Esophagus (tissue), 2 donors: ENCODE measurements around the gene TXNRD2. TPM values are rescaled to one million over a fixed set of nuclear protein-coding genes. Genes with fewer than 3 reads are reported as not detected.
"Not testable (repeated sequence)": the region's sequence is repeated elsewhere in the genome, so short reads cannot be mapped to it uniquely, and the experiment has no call there.

Experiments used
- H3K27ac ChIP-seq, 2 donors: one replicate each; pipeline ENCODE4 v1.5.1; 2013; ENCODE audit warnings: low read depth in 2 of 2, mild to moderate bottlenecking in 2 of 2, inconsistent platforms in 1 of 2, low read length in 1 of 2, moderate library complexity in 1 of 2
- H3K27me3 ChIP-seq, 2 donors: one replicate each; pipeline ENCODE4 v1.6.1; 2013; ENCODE audit warnings: low read length in 2 of 2, control low read depth in 1 of 2, mild to moderate bottlenecking in 1 of 2; ENCODE audit not compliant: insufficient read depth in 2 of 2, control insufficient read depth in 1 of 2
- H3K36me3 ChIP-seq, 2 donors: one replicate each; pipeline ENCODE4 v1.6.1; 2013; ENCODE audit warnings: low read length in 1 of 2; ENCODE audit not compliant: control insufficient read depth in 2 of 2, insufficient read depth in 2 of 2
- H3K4me1 ChIP-seq, 2 donors: one replicate each; pipeline ENCODE4 v1.6.1; 2013; ENCODE audit warnings: low read length in 1 of 2; ENCODE audit not compliant: control insufficient read depth in 2 of 2, insufficient read depth in 2 of 2
- H3K4me3 ChIP-seq, 2 donors: one replicate each; pipeline ENCODE4 v1.5.1; 2013; ENCODE audit warnings: low read length in 2 of 2, mild to moderate bottlenecking in 2 of 2, low read depth in 1 of 2, moderate library complexity in 1 of 2
- H3K9me3 ChIP-seq, 2 donors: one replicate each; pipeline ENCODE4 v1.6.1; 2013; ENCODE audit warnings: mild to moderate bottlenecking in 2 of 2, low read depth in 1 of 2, low read length in 1 of 2, moderate library complexity in 1 of 2; ENCODE audit not compliant: control insufficient read depth in 2 of 2, insufficient read depth in 1 of 2
- WGBS, 2 donors: extraction: QIAGEN DNeasy Blood & Tissue Kit; methylation state at CpG; one replicate each; pipeline ENCODE4 v1.1.7; 2013; 5-methylcytosine and 5-hydroxymethylcytosine counted together
- polyA plus RNA-seq, 2 donors: library from polyadenylated mRNA; stranded (reverse); fragments of 200-250 nt; gene quantifications; one replicate each; pipeline ENCODE4 v1.2.3, GENCODE V29; 2013
- donor health status: healthy with polysubstance abuse.
- donor health status: Bipolar disorder and iron deficiency.

The TXNRD2 gene
- polyA plus RNA-seq, 2 donors = 9.6 to 20.6 TPM

DNA sequence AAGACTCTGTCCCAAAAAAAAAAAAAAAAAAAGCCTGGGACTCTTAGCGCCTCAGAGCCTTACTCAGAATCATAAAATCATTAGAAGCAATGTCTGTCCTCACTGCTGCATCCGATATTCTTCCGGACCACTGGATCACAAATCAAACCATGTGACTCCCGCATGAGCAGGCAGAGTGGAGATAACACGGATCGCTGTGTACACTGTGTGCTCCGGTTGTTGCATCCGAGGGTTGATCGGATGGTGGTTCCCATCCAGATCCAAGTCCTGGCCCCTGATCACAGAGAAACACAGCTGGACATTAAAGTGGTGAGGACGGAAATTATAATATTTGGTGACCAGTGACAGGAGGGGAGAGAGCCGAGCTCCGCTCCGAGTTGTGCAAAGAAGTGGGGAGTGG, 9.7 kb upstream of the TXNRD2 start:
- Histone ChIP-seq H3K27me3 (no peaks in the 10 kb centered on the region), H3K27ac (no peak overlapping the region), H3K4me3 (no peak overlapping the region), H3K9me3 (no peaks in the 10 kb centered on the region), H3K4me1 (peaks cover 4 to 14% of the 10 kb centered on the region in 2 donors), H3K36me3 (no peaks in the 10 kb centered on the region)
- WGBS, 2 donors = 87 to 92% methylated on average over 13 of the region's 13 CpGs

DNA sequence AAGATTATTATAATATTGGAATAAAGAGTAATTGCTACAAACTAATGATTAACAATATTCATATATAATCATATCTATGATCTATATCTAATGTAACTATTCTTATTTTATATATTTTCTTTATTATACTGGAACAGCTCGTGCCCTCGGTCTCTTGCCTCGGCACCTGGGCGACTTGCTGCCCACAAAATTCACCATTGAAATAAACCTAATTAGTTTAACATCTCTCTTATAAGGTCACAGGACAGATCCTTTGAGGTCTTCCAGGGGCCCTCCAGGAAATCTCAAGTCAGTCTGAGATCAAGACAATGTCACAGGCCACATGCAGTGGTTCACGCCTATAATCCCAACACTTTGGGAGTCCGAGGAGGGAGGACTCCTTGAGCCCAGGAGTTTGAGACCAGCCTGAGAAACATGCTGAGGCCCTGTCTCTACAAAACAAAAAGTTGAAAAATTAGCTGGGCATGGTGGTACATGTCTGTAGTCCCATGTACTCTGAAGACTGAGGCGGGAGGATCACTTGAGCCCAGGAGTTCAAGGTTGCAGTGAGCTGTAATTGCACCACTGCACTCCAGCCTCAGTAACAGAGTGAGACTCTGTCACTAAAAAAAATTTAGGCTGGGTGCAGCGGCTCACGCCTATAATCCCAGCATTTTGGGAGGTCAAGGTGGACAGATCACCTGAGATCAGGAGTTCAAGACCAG, 6.6 kb upstream of the TXNRD2 start:
- Histone ChIP-seq H3K27ac (no peak overlapping the region), H3K4me3 (no peak overlapping the region), H3K36me3 (no peaks in the 10 kb centered on the region), H3K27me3 (no peaks in the 10 kb centered on the region), H3K4me1 (peaks cover 2% of the 10 kb centered on the region in 2 donors), H3K9me3 (no peaks in the 10 kb centered on the region)
- WGBS, 2 donors = 73 to 81% methylated on average over 9 of the region's 9 CpGs

DNA sequence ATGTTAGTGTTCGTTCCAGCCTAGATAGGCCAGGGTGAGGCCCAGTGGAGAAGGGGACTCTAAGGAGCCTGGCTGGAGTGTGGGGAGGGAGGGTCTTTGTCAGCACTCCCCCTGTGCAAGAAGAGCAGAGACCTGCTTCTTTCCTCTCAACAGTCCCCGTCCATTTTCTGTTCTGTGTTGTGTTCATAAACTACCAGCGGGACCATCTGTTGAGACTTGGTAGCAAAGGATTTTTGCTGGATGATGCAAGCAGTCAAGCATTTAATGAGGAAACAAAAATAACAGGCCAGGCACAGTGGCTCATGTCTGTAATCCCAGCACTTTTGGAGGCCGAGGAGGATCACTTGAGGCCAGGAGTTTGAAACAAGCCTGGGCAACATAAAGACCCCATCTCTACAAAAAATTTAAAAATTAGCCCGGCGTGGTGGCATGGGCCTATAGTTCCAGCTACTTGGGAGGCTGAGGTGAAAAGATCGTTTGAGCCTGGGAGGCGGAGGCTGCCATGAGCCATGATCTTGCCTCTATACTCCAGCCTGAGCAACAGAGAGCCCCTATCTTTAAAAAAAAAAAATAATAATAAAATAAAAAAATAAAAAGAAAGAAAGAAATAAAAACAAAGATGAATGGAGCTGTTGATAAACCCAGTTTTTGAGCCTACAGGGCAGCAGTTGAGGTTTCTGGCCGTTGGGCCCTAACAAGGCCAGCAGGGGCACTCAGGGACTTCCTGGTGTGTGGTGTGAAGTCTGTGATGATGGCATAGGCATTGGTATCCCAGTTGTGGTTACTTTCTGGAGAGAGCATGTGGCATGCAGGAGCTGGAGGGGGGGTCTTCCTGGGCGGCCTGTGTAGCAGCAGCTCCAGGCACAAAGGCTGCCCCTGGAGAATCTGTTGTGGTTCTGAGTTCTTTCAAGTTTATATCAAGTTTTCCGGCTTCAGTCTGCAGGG, 1.7 kb upstream of the TXNRD2 start:
- no peaks in the 10 kb centered on the region for H3K36me3 ChIP-seq
- 55 to 57% methylated on average over 11 of the region's 11 CpGs for WGBS, 2 donors
- no peaks in the 10 kb centered on the region for H3K9me3 ChIP-seq
- H3K4me3 ChIP-seq = peak overlapping the region; percentile 79 to 90
- peak overlapping the region; percentile 90 to 94 for H3K27ac ChIP-seq
- H3K27me3 ChIP-seq = no peaks in the 10 kb centered on the region
- peaks cover 0 to 17% of the 10 kb centered on the region in 2 donors for H3K4me1 ChIP-seq

DNA sequence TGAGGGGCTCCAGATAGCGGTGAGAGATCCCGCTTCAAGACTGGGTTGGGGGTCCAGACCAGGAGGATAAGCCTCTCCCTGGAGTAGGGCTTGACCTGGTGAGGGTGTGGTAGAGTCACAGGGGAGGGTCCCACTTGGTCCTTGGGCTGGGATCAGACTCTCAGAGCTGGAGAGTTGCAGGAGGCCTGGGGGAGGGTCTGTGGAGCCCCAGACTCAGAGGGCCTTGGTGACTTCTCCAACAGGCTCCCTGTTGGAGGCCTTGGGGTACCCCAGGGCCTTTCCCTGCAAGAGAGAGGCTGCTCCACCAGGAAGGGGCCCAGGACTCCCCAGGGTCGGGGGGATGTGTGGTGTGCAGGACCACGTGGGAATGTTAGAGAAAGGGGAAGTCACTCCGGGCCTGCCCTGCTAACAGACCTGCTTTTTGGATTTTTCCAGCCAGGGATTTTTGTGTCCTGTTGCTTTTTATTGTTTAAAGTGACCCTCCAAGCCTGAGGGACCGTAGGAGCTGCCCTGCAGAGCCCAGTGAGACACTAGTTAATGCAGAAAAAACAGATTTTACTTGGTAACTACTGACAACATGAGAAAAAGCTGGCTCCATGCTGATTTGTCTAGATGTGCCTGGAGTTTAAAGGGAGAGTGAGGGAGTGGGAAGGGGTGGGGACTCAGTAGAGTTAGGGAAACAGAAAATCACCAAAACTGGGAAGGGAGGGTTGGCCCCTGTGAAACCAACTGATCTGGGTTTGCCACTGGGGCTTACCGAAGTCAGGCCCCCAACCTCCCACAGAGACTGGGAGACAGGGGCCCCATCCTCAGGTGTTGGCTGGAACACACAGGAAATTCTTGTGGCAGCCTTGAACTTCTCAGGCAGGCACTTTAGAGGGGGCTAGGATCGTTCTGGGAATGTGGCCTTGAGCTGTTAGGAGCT, 801 bp upstream of the TXNRD2 start:
- WGBS, 2 donors = 2 to 9% methylated on average over 8 of the region's 8 CpGs
- Histone ChIP-seq H3K27ac (peak overlapping the region; percentile 90 to 94), H3K27me3 (no peaks in the 10 kb centered on the region), H3K9me3 (no peaks in the 10 kb centered on the region), H3K4me3 (peak overlapping the region; percentile 79 to 90), H3K4me1 (peaks cover 0 to 17% of the 10 kb centered on the region in 2 donors), H3K36me3 (no peaks in the 10 kb centered on the region)

DNA sequence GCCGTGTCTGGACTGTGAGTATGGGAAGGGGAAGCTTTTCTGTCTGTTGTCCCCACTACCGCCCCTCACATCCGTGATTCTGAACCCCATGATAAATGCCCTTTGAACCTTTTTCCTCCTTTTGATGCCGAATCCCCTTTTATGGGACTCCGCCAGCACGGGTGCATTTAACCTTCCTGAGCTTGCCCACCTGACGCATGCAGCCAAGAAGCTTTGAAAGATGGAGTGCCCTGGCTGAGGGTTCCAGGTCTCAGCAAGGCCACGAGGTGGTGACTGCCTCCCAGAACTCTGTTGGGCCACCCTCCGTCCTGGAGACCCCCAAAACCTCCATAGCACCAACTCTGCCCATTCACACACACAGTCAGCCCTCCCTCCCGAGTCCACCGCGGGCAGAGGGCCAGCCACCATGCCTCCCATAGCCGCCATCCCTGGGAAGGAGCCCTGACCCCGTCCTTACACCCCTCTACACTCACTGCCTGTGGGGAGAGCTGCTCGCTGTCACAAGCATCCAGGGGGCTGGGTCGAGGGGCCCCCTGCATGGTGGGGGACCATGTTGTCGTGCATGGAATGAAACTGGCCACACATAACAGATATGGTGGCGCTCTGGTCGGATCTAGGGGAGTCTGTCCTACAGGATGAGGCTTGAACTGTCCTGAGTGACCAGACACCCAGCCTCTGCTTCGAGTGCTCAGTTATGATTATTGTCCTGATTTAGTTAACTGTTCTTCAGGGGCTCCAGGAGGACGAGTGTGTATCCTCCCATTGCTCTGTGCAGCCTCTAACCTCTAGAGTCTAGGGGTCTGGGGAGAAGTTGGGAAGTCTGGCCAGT, 868 bp downstream of the TXNRD2 start:
- Histone ChIP-seq H3K4me3 (peak overlapping the region; percentile 79 to 90), H3K27me3 (no peaks in the 10 kb centered on the region), H3K27ac (peak overlapping the region; percentile 90 to 94), H3K36me3 (no peaks in the 10 kb centered on the region), H3K4me1 (peaks cover 0 to 17% of the 10 kb centered on the region in 2 donors), H3K9me3 (peaks cover 0 to 4% of the 10 kb centered on the region in 2 donors)
- 72 to 76% methylated on average over 21 of the region's 21 CpGs for WGBS, 2 donors

DNA sequence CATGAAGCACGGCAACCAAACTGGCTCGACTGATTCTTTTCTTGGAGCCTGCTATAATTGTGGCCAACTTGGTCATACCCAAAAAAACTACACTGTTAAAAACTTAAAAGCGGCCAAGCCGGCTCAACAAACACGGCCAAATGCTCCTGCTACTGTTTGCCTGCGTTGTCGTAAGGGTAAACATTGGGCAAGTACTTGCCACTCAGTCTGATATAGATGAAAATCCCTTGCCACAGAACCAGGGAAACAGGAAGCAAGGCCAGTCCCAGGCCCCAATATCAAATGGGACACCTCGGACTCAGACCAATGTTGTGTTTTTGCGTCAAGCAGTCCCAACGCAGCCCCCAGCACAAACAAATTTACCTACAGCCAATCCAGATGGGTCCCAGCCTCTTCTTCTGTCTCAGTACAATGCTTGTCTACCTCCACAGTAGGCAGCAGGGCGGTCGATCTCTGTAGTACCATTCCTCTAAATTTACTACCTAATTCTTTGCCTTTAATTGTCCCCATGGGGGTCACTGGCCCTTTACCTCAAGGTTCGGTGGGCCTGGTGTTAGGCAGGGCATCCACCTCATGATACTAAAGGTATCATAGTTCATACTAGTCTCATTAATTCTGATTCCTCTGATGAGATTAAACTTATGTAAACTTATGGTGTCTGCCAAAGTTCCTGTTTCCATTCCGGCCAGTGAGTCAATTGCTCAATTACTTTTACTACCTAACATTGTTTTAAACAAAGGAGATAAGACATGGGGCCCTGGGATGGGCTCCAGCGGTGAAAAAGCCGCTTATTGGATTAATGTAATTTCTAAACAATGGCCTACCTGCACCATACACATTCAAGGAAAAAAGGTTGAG, 3.8 kb downstream of the TXNRD2 start:
- Histone ChIP-seq H3K4me3 (no peak overlapping the region), H3K9me3 (peaks cover 0 to 5% of the 10 kb centered on the region in 2 donors), H3K36me3 (no peaks in the 10 kb centered on the region), H3K27me3 (no peaks in the 10 kb centered on the region), H3K4me1 (peaks cover 0 to 13% of the 10 kb centered on the region in 2 donors), H3K27ac (no peak overlapping the region)
- WGBS, 2 donors = 83 to 85% methylated on average over 16 of the region's 16 CpGs

DNA sequence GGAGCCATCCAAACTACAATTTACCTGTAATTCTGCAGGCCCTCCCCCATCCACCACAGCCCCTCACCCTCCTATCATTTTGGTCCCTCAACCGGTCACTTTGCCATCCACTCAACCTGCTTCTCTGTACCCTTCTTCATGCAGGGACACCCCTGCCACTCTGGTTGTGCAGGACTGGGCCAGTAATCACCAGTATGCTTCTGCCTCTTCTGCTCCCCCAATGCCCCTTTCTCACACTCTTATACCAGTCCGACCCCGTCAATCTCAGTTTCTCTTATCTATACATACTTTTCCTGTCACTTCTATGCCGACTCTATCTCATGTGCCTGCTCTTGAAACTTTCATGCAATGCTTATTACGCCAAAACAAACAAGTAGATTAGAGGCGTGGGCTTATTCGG, 5.1 kb downstream of the TXNRD2 start:
- H3K27me3 ChIP-seq = no peaks in the 10 kb centered on the region
- H3K4me3 ChIP-seq = no peak overlapping the region
- H3K27ac ChIP-seq = no peak overlapping the region
- peaks cover 0 to 7% of the 10 kb centered on the region in 2 donors for H3K4me1 ChIP-seq
- H3K36me3 ChIP-seq = no peaks in the 10 kb centered on the region
- peaks cover 0 to 5% of the 10 kb centered on the region in 2 donors for H3K9me3 ChIP-seq
- WGBS, 2 donors = 95 to 98% methylated on average over 7 of the region's 7 CpGs

DNA sequence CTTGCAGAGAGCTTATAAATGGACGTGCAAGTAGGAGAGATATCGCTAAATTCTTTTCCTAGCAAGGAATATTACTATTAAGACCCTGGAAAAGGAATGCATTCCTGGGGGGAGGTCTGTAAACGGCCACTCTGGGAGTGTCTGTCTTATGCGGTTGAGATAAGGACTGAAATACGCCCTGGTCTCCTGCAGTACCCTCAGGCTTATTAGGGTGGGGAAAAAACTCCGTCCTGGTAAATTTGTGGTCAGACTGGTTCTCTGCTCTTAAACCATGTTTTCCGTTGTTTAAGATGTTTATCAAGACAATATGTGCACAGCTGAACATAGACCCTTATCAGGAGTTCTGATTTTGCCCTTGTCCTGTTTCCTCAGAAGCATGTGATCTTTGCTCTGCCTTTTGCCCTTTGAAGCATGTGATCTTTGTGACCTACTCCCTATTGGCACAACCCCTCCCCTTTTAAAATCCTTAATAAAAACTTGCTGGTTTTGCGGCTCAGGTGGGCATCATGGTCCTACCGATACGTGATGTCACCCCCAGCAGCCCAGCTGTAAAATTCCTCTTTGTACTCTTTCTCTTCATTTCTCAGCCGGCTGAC, 6.4 kb downstream of the TXNRD2 start:
- H3K4me3 ChIP-seq, H3K27me3 ChIP-seq, H3K36me3 ChIP-seq, H3K4me1 ChIP-seq, H3K9me3 ChIP-seq, H3K27ac ChIP-seq: not testable (repeated sequence)
- 90 to 91% methylated on average over 11 of the region's 11 CpGs for WGBS, 2 donors
